A549 (cell line): Measurements from ENCODE around the gene FAM111B. TPM values are rescaled to one million over a fixed set of nuclear protein-coding genes. Genes with fewer than 3 reads are reported as not detected.

Experiments
- ATAC-seq, 2 experiments: fragments of 200-7000 bp in 1 of 2; fragments of >200 bp in 1 of 2; cut with Nextera tagmentation in 1 of 2; cut with Tn5 transposase in 1 of 2; 3 replicates each; pipeline versions ENCODE4 v1.8.0 to v1.9.1; 2018 to 2020; ENCODE audit warnings: mild to moderate bottlenecking in 1 of 2, moderate library complexity in 1 of 2
- CTCF ChIA-PET: fragments of 300-600 bp; sonication (Branson Sonifier 250); formaldehyde crosslinking; extraction: SDS; loops from one replicate; lab custom pipeline; 2021; ENCODE audit warnings: antibody characterized with exemption, inconsistent platforms; lab: Yijun Ruan, JAX
- POLR2A ChIA-PET: fragments of 350-600 bp; formaldehyde crosslinking; extraction: SDS; loops from one replicate; lab custom pipeline; 2021; ENCODE audit warnings: antibody characterized with exemption, inconsistent platforms; lab: Yijun Ruan, JAX
- DNase-seq, 2 experiments: peaks; one replicate each; pipeline versions ENCODE4 v3.0.0 to v3.0.0-alpha.2; 2011 to 2016; ENCODE audit warnings: low read depth in 1 of 2, low spot score in 1 of 2
- FAIRE-seq: peaks from 2 replicates; lab custom pipeline; 2011; peaks lifted over from hg19 to GRCh38; lab: Jason Lieb, UNC
- H3K27ac ChIP-seq, 2 experiments: fragments of >200 bp; sonication (Bioruptor Twin); formaldehyde crosslinking; 3 replicates each; pipeline ENCODE4 v1.5.1; 2016 to 2017
- H3K4me1 ChIP-seq: fragments of >200 bp; sonication (Bioruptor Twin); formaldehyde crosslinking; 3 replicates; pipeline ENCODE4 v1.6.1; 2016
- H3K4me2 ChIP-seq: fragments of >200 bp; sonication (Bioruptor Twin); formaldehyde crosslinking; 3 replicates; pipeline ENCODE4 v1.6.1; 2016
- H3K4me3 ChIP-seq: fragments of >200 bp; sonication (Bioruptor Twin); formaldehyde crosslinking; 3 replicates; pipeline ENCODE4 v1.5.1; 2016
- H3K9me3 ChIP-seq: fragments of >200 bp; sonication (Bioruptor Twin); formaldehyde crosslinking; 3 replicates; pipeline ENCODE4 v1.6.1; 2016
- ATOH8 ChIP-seq: fragments of 250-450 bp; sonication (Bioruptor Pico); IDR thresholded peaks from 2 replicates; pipeline ENCODE4 v1.5.0; 2020; ENCODE audit warnings: low read depth, mild to moderate bottlenecking, moderate library complexity
- CHD4 ChIP-seq: fragments of 200-600 bp; sonication (generic); IDR thresholded peaks from 2 replicates; pipeline ENCODE4 v1.6.1; 2016; ENCODE audit warnings: antibody characterized with exemption, mild to moderate bottlenecking, borderline replicate concordance
- FOSB ChIP-seq: fragments of 250-450 bp; sonication (Bioruptor Pico); IDR thresholded peaks from 2 replicates; pipeline ENCODE4 v1.5.0; 2020; ENCODE audit warnings: mild to moderate bottlenecking, moderate library complexity
- FOSL2 ChIP-seq, 2 experiments: fragments of 450-650 bp in 1 of 2; fragments of >200 bp in 1 of 2; sonication (Bioruptor Twin) in 1 of 2; formaldehyde crosslinking; IDR thresholded peaks; 2 replicates each; pipeline versions ENCODE4 v1.5.0 to v1.6.1; 2016 to 2020; ENCODE audit warnings: mild to moderate bottlenecking in 1 of 2, moderate library complexity in 1 of 2
- FOXS1 ChIP-seq: fragments of 250-450 bp; sonication (Bioruptor Pico); IDR thresholded peaks from 2 replicates; pipeline ENCODE4 v1.5.0; 2020; ENCODE audit warnings: mild to moderate bottlenecking, moderate library complexity
- JUN ChIP-seq, 2 experiments: fragments of >200 bp; sonication (Bioruptor Twin); formaldehyde crosslinking; IDR thresholded peaks; 2 replicates in 1 of 2; 3 replicates in 1 of 2; pipeline ENCODE4 v1.6.1; 2016 to 2017
- KDM1A ChIP-seq: fragments of 200-600 bp; sonication (generic); IDR thresholded peaks from 2 replicates; pipeline ENCODE4 v1.6.1; 2016; ENCODE audit warnings: low read depth, mild to moderate bottlenecking
- NFE2L2 ChIP-seq: fragments of 150-350 bp; conservative IDR thresholded peaks from 2 replicates; pipeline ENCODE4 v1.6.1; 2014; ENCODE audit warnings: low read length
- RAD21 ChIP-seq, 2 experiments: fragments of >200 bp in 1 of 2; sonication (Bioruptor Twin) in 1 of 2; formaldehyde crosslinking in 1 of 2; IDR thresholded peaks in 1 of 2; conservative IDR thresholded peaks in 1 of 2; 2 replicates in 1 of 2; 3 replicates in 1 of 2; pipeline ENCODE4 v1.6.1; 2012 to 2018; ENCODE audit warnings: inconsistent platforms in 1 of 2
- SMC3 ChIP-seq: fragments of >200 bp; sonication (Bioruptor Twin); formaldehyde crosslinking; IDR thresholded peaks from 3 replicates; pipeline ENCODE4 v1.6.1; 2018; ENCODE audit warnings: inconsistent platforms
- TP53 ChIP-seq: fragments of 250-450 bp; sonication (Bioruptor Pico); IDR thresholded peaks from 2 replicates; pipeline ENCODE4 v1.5.0; 2021; ENCODE audit warnings: mild to moderate bottlenecking, moderate library complexity
- ZFP36 ChIP-seq: fragments of 450-650 bp; IDR thresholded peaks from 2 replicates; pipeline ENCODE4 v1.6.1; 2014; ENCODE audit warnings: borderline replicate concordance; ENCODE audit not compliant: partially characterized antibody
- WGBS: methylation state at CpG from one replicate; pipeline ENCODE4 v1.1.6; 2017; ENCODE audit errors: missing lambda C conversion rate; 5-methylcytosine and 5-hydroxymethylcytosine counted together
- polyA plus RNA-seq, 4 experiments: library from polyadenylated mRNA; depleted of rRNA in 3 of 4; stranded (reverse); fragments of >200 nt; fragmentation: RNase III in 1 of 4; extraction: RNeasy Plus Mini Kit Qiagen cat#74134 plus additional on column Dnase treatment in 1 of 4; gene quantifications; 2 replicates in 3 of 4; 3 replicates in 1 of 4; pipeline ENCODE4 v1.2.3, GENCODE V29; 2011 to 2017
- TF ChIP-seq, protein P1 (sequence below): IDR thresholded peaks from 2 replicates; pipeline ENCODE4 v1.6.1; 2012
- TF ChIP-seq, protein P2 (sequence below): fragments of >200 bp; sonication (Bioruptor Twin); formaldehyde crosslinking; IDR thresholded peaks from 3 replicates; pipeline ENCODE4 v1.5.1; 2016
- TF ChIP-seq, protein P3 (sequence below): fragments of 250-450 bp; sonication (Bioruptor Pico); IDR thresholded peaks from 2 replicates; pipeline ENCODE4 v1.5.0; 2021; ENCODE audit warnings: mild to moderate bottlenecking, moderate library complexity, borderline replicate concordance
- TF ChIP-seq, protein P4 (sequence below): IDR thresholded peaks from 2 replicates; pipeline ENCODE4 v1.6.1; 2012

The FAM111B gene
- polyA plus RNA-seq, 2 of the 4 experiments (the other 2 are of a cell fraction) = 6.9 to 11.0 TPM

DNA sequence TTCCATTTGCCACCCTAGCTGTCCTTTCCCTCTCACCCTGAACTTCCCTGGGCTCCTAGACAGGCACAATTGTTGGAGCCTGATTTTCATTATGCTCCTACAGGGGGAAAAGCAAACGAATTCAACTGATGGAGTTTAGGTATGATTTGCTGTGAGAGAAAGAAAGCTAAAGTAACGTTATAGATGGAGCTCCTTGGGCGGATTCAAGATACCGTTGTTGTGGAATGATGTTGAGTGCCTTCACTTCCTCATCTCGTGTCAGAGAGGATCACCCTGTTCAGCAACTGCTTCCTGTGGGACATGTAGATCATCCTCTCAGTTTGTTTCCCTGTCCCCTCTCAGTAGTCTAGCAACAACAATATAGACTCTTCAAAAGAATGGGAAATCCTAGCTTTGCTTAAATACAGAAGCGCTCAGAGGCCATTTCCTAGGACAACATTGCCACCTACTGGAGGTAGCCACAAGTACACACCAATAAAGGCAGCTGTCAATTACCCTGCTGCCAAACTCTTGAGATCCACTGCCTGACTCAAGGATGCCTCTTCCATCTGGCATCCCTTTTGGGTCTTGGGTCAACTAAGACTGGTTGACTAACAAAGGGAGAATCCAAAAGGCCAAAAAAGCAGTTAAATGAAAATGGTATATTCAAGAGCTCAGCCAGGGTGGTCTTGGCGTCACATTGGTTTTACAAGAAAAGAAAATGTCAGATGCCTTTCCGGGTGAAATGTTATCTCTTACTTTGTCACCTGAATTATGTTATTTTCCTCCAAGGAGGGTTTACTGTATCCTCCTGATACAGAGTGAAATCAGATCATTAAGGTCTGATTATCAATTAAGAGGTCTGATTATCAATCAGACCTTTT lies 51.4 kb downstream of the FAM111B start:
- H3K4me2 ChIP-seq = no peak overlapping the region
- peak; percentile 87 for FAIRE-seq

DNA sequence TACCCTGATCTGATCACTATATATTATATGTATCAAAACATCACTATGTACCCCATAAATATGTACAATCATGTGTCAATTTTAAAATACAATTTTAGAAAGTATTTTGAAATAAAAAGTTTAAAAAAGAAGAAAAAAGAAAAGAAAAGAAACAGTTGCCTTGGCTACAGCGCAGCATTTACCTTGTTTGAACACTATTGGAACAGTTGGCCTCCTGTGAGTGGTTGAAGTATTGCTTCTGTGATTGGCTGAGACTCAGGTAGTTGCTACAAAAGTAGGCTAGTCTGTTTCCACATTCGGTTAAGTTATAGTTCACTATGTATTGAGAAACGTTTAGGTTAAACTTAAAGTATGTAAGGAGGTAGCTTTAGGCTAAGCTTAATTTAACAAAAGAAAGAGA lies 57.0 kb downstream of the FAM111B start:
- CTCF ChIA-PET = interaction anchor here (0.7 kb wide), 1 partner anchor 506 kb away, joined by 3 read pairs; no protein-coding TSS in a partner anchor
- H3K27ac ChIP-seq = no peak overlapping the region
- H3K9me3 ChIP-seq = no peaks in the 10 kb centered on the region
- no peak overlapping the region for H3K4me2 ChIP-seq
- TF ChIP-seq, protein P1, sequence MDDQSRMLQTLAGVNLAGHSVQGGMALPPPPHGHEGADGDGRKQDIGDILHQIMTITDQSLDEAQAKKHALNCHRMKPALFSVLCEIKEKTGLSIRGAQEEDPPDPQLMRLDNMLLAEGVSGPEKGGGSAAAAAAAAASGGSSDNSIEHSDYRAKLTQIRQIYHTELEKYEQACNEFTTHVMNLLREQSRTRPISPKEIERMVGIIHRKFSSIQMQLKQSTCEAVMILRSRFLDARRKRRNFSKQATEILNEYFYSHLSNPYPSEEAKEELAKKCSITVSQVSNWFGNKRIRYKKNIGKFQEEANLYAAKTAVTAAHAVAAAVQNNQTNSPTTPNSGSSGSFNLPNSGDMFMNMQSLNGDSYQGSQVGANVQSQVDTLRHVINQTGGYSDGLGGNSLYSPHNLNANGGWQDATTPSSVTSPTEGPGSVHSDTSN = no peak
- no peak for TF ChIP-seq FOSB
- TF ChIP-seq KDM1A = no peak
- TF ChIP-seq JUN (IDR thresholded peaks at IDR 0.05) = no peak
- no peak for TF ChIP-seq CHD4
- TF ChIP-seq ZFP36 = no peak
- no peak for FAIRE-seq
- no peaks in the 10 kb centered on the region for H3K4me1 ChIP-seq
- DNase-seq = no peak
- no peak for ATAC-seq
- POLR2A ChIA-PET = no interaction called here
- WGBS = 16% methylated on average over 3 of the region's 3 CpGs
- H3K4me3 ChIP-seq = no peak overlapping the region

More for the DNA sequence above, 51.4 kb downstream of the FAM111B start:
- ATAC-seq = peak; percentile 94 to 97
- 43% methylated on average over 8 of the region's 8 CpGs for WGBS
- Histone ChIP-seq H3K4me3 (no peak overlapping the region), H3K4me1 (no peaks in the 10 kb centered on the region)
- peak; percentile 72 to 74 for DNase-seq
- TF ChIP-seq SMC3 = peak; percentile 47; the same call in 2 of the 3 replicates
- TF ChIP-seq, protein P2, sequence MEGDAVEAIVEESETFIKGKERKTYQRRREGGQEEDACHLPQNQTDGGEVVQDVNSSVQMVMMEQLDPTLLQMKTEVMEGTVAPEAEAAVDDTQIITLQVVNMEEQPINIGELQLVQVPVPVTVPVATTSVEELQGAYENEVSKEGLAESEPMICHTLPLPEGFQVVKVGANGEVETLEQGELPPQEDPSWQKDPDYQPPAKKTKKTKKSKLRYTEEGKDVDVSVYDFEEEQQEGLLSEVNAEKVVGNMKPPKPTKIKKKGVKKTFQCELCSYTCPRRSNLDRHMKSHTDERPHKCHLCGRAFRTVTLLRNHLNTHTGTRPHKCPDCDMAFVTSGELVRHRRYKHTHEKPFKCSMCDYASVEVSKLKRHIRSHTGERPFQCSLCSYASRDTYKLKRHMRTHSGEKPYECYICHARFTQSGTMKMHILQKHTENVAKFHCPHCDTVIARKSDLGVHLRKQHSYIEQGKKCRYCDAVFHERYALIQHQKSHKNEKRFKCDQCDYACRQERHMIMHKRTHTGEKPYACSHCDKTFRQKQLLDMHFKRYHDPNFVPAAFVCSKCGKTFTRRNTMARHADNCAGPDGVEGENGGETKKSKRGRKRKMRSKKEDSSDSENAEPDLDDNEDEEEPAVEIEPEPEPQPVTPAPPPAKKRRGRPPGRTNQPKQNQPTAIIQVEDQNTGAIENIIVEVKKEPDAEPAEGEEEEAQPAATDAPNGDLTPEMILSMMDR = peak; percentile 87
- TF ChIP-seq, protein P3, sequence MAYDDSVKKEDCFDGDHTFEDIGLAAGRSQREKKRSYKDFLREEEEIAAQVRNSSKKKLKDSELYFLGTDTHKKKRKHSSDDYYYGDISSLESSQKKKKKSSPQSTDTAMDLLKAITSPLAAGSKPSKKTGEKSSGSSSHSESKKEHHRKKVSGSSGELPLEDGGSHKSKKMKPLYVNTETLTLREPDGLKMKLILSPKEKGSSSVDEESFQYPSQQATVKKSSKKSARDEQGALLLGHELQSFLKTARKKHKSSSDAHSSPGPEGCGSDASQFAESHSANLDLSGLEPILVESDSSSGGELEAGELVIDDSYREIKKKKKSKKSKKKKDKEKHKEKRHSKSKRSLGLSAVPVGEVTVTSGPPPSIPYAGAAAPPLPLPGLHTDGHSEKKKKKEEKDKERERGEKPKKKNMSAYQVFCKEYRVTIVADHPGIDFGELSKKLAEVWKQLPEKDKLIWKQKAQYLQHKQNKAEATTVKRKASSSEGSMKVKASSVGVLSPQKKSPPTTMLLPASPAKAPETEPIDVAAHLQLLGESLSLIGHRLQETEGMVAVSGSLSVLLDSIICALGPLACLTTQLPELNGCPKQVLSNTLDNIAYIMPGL (CRISPR knock-in tag) = no peak
- peak; percentile 86 to 90 for TF ChIP-seq RAD21 (conservative IDR thresholded peaks at IDR 0.05 in 1 of 2, IDR thresholded peaks at IDR 0.05 in 1 of 2)
- TF ChIP-seq, all 56 proteins: peak for 3
- H3K9me3 ChIP-seq = no peaks in the 10 kb centered on the region
- ChIA-PET POLR2A (interaction anchor here (1.0 to 1.2 kb wide), 2 partner anchors 14 to 16 kb away, joined by 3 to 5 read pairs; partner anchors contain the start of gene FAM111A), CTCF (interaction anchor here (0.5 to 5.9 kb wide), 59 partner anchors 9 to 1590 kb away, joined by 3 to 56 read pairs (median 4); partner anchors contain the start of genes DTX4, FAM111A and FAM111B)
- H3K27ac ChIP-seq = no peak overlapping the region

DNA sequence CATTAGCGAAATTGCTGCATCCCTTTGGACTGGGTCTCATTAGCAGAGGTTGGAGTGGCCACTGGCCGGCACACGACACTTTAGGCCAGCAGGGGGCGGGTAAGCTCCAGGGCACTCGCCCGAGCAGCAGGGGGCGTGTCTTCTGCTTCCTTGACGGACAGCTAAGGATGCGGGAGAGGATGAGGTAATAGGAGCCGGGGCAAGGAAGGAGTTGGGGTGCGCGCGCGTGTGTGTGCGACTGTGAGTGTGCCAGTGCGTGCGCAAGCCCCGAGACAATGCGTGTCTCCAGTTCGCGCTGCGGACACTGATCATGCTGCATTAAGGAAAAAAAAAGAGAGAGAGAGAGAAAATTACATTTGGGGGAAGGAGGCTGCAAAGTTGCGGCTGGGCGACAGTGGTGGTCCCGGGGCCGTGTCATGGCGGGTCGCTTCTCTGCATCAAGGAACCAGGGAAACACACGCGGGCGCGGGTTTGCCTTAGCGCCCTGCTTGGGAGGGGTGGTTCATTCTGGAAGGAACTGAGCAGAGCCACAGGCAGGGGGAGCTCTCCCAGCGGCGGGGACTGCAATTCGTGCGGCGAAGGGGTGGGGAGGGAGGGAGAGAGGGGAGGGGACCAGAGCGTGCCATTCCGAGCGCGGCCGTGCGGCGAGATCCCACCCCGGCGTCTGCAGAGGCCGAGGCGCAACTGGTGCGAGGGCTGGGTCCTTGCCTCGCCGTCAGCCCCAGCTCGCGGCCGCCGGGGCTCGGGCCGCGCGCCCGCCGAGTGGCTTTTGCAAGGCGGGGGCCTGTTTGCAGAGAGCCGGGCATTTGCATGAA lies 64.7 kb downstream of the FAM111B start, which contains the start of gene DTX4:
DTX4 (plus strand) TSS at position 625 of the 815 bp plus-strand sequence. CDS start 464 bp downstream, outside the sequence.
- ChIA-PET POLR2A (interaction anchor here (0.5 to 1.7 kb wide), 5 partner anchors 23 to 626 kb away, joined by 3 to 6 read pairs (median 4); partner anchors contain the start of gene PATL1), CTCF (interaction anchor here (0.5 to 9.8 kb wide), 55 partner anchors 10 to 1854 kb away, joined by 3 to 161 read pairs (median 4); partner anchors contain the start of genes MPEG1 and PATL1)
- Histone ChIP-seq H3K4me2 (peak within 1 kb of the TSS; percentile 99), H3K9me3 (no peaks in the 10 kb centered on the region), H3K27ac (peak within 1 kb of the TSS; percentile 75 to 93), H3K4me1 (peaks cover 26% of the 10 kb centered on the region), H3K4me3 (peak within 1 kb of the TSS; percentile 80)
- FAIRE-seq (peak; percentile 67), ATAC-seq (peak; percentile 87 to 94), DNase-seq (peak; percentile 85 to 90)
- WGBS = 1% methylated on average over 32 of the region's 64 CpGs
- TF ChIP-seq FOXS1 (CRISPR knock-in tag) = no peak
- no peak for TF ChIP-seq FOSL2 (IDR thresholded peaks at IDR 0.05)
- TF ChIP-seq FOSL2 (CRISPR knock-in tag; IDR thresholded peaks at IDR 0.05) = no peak
- no peak for TF ChIP-seq TP53 (CRISPR knock-in tag)
- no peak for TF ChIP-seq NFE2L2
- TF ChIP-seq ATOH8 (CRISPR knock-in tag) = no peak
- TF ChIP-seq, protein P2 = peak; percentile 36
- TF ChIP-seq, protein P4, sequence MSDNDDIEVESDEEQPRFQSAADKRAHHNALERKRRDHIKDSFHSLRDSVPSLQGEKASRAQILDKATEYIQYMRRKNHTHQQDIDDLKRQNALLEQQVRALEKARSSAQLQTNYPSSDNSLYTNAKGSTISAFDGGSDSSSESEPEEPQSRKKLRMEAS = peak; percentile 84
- TF ChIP-seq, protein P1 = peak; percentile 90
- 0 out of 5 replicates have a peak, but pooled peaks of 1 of the 2 experiments have one; percentile 23 for TF ChIP-seq JUN (IDR thresholded peaks at IDR 0.05)
